HG03196 (cell line): ENCODE measurements around the gene KCNJ12.

Experiments used
- ATAC-seq: cut with Tn5 transposase; IDR thresholded peaks from one replicate; pipeline ENCODE4 v1.9.1; 2021; ENCODE audit not compliant: unreplicated experiment

The KCNJ12 gene

GRCh38 chr17:21365016-21365415 is 11.1 kb upstream of the KCNJ12 start:
- no peak for ATAC-seq

DNA sequence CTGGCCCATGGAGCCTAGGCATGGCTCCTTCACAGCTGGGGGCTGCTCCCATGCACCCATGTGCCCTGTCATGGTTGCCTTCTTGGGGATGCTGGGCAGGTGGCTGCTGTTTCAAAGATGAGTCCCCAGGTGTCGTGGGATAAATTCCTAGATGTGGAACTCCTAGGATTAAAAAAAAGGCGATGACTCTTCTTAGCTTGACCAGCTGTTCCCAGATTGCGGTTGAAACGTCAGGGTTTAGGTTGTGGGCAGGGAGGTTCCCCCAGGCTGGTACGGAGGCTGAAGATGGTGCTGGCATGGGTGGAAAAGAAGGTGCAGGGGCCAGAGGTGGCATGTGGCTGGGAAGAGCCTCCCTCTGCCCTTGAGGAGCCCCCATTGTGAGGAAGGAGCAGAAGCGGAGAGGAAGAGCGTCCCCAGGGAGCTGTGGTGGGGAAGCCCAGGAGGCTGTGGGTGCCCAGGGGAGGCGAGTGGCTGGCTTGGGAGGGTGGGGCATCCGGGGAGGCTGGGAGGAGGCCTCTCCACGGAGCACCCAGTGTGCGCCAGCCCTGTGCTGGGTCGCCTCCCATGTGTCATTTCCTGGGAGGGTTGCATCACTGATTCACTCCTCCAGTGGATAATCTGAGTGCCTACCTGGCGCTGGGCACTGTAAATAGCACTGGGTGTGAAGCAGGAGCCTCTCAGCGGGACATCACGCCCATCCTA is 7.5 kb upstream of the KCNJ12 start:
- ATAC-seq = no peak

GRCh38 chr17:21369395-21369794 is 6.8 kb upstream of the KCNJ12 start:
- no peak for ATAC-seq

GRCh38 chr17:21370430-21370829 is 5.7 kb upstream of the KCNJ12 start:
- no peak for ATAC-seq

- no peak for ATAC-seq
Measured at GRCh38 chr17:21371511-21372081, 4.6 kb upstream of the KCNJ12 start.

- ATAC-seq = no peak
Measured at GRCh38 chr17:21372256-21372954, 3.8 kb upstream of the KCNJ12 start.

GRCh38 chr17:21373036-21373435 is 3.1 kb upstream of the KCNJ12 start:
- no peak for ATAC-seq

- no peak for ATAC-seq
Measured at GRCh38 chr17:21373696-21374440, 2.3 kb upstream of the KCNJ12 start.

GRCh38 chr17:21374441-21375161 is 1.6 kb upstream of the KCNJ12 start:
- no peak for ATAC-seq

- ATAC-seq = no peak
Measured at GRCh38 chr17:21375162-21375560, 996 bp upstream of the KCNJ12 start.

- no peak for ATAC-seq
Measured at GRCh38 chr17:21375757-21376080, 438 bp upstream of the KCNJ12 start.

GRCh38 chr17:21376759-21377690 is 868 bp downstream of the KCNJ12 start:
- no peak for ATAC-seq

- no peak for ATAC-seq
Measured at GRCh38 chr17:21377705-21378396, 1.7 kb downstream of the KCNJ12 start.

DNA sequence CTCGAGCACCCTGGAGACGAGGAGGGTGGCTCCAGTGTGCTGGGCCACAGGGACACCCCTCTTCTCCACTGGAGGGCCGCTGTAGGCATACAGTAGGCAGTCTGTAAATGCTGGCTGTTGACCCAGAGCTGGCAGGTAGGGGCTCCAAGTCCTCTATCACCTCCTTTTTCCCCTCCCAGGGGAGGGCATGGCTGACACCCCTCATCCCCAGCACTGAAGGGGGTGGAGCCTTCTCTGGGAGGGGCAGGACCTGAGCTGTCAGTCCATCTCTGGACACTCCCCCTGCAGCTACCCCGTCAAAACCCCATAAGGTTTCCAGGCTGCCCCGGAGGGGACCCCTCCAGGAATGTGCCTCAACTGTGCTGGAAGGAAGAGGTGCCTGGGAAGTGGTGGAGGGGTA is 2.4 kb downstream of the KCNJ12 start:
- ATAC-seq = no peak

- no peak for ATAC-seq
Measured at GRCh38 chr17:21379080-21379711, 3.0 kb downstream of the KCNJ12 start.

- ATAC-seq = no peak
Measured at GRCh38 chr17:21380659-21381058, 4.5 kb downstream of the KCNJ12 start.

- ATAC-seq = no peak
Measured at GRCh38 chr17:21381076-21381706, 5.0 kb downstream of the KCNJ12 start.
